22Rv1 (cell line): ENCODE data around the gene ATP8B1.

ENCODE experiments used
- CTCF ChIP-seq: fragments of 450-650 bp; IDR thresholded peaks from 2 replicates; pipeline ENCODE4 v1.5.1; 2017; ENCODE audit warnings: mild to moderate bottlenecking
- ZFX ChIP-seq: fragments of 450-650 bp; IDR thresholded peaks from 2 replicates; pipeline ENCODE4 v1.6.1; 2017; ENCODE audit warnings: antibody characterized with exemption, borderline replicate concordance

DNA sequence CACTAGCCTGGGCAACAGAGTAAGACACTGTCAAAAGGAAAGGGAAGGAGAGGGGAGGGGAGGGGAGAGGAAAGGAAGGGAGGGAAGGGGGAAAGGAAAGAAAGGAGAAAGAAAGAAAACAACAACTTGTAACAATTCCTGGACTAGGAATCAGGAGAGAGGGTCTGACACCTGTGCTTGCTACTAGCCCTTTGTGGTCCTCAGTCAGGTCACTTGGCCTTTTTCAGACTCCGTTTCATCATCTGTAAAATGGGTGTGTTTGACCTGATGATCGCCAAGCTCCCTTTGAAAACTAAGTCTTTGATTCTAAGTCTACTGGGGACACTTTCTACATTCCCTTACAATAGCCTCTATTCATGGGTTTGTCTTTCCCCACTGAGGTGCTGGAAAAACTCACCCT is 11.4 kb upstream of the ATP8B1 start:
- no peak for TF ChIP-seq CTCF
- no peak for TF ChIP-seq ZFX
